Uterus (tissue), 2 donors: Measurements from ENCODE around the gene SNX8.

Experiments used
- POLR2A ChIP-seq, 2 donors: fragments of 450-650 bp; IDR thresholded peaks; one replicate each; pipeline ENCODE4 v1.6.1; 2016; ENCODE audit warnings: antibody characterized with exemption in 2 of 2, mild to moderate bottlenecking in 1 of 2, moderate library complexity in 1 of 2
- TF ChIP-seq, protein P1 (sequence below), 4 experiments: fragments of 200-600 bp in 2 of 4; fragments of 450-650 bp in 2 of 4; sonication (generic) in 2 of 4; IDR thresholded peaks; one replicate each; pipeline ENCODE4 v1.5.1; 2016 to 2019; ENCODE audit warnings: antibody characterized with exemption in 4 of 4, mild to moderate bottlenecking in 2 of 4, moderate library complexity in 1 of 4

GRCh38 chr7:2281541-2281940 lies 32.7 kb downstream of the SNX8 start:
- TF ChIP-seq, protein P1, sequence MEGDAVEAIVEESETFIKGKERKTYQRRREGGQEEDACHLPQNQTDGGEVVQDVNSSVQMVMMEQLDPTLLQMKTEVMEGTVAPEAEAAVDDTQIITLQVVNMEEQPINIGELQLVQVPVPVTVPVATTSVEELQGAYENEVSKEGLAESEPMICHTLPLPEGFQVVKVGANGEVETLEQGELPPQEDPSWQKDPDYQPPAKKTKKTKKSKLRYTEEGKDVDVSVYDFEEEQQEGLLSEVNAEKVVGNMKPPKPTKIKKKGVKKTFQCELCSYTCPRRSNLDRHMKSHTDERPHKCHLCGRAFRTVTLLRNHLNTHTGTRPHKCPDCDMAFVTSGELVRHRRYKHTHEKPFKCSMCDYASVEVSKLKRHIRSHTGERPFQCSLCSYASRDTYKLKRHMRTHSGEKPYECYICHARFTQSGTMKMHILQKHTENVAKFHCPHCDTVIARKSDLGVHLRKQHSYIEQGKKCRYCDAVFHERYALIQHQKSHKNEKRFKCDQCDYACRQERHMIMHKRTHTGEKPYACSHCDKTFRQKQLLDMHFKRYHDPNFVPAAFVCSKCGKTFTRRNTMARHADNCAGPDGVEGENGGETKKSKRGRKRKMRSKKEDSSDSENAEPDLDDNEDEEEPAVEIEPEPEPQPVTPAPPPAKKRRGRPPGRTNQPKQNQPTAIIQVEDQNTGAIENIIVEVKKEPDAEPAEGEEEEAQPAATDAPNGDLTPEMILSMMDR (IDR thresholded peaks at IDR 0.05), result no peak
- TF ChIP-seq POLR2A (IDR thresholded peaks at IDR 0.05), result no peak
